Left kidney (tissue), 2 donors: ENCODE results near the gene FTO. TPM values are rescaled to one million over a fixed set of nuclear protein-coding genes. Genes with fewer than 3 reads are reported as not detected.
"Not testable (repeated sequence)": the region's sequence is repeated elsewhere in the genome, so short reads cannot be mapped to it uniquely, and the experiment has no call there.

Source experiments
- DNase-seq: peaks from one replicate; pipeline ENCODE4 v3.0.0-alpha.2; 2013
- polyA plus RNA-seq: library from polyadenylated mRNA; unstranded; fragments of 120-200 nt; gene quantifications from one replicate; pipeline ENCODE4 v1.2.1, GENCODE V29; 2013; ENCODE audit not compliant: insufficient read length

The FTO gene
- polyA plus RNA-seq, 1 donor = 106 TPM

GRCh38 chr16:53863861-53864260, 159.9 kb downstream of the FTO start:
- DNase-seq = no peak

- DNase-seq = no peak
Observed at GRCh38 chr16:53864819-53865493, 161.0 kb downstream of the FTO start.

GRCh38 chr16:53865494-53865863, 161.5 kb downstream of the FTO start:
- no peak for DNase-seq

- no peak for DNase-seq
Observed at GRCh38 chr16:53866520-53866919, 162.6 kb downstream of the FTO start.

GRCh38 chr16:53870831-53871230, 166.9 kb downstream of the FTO start:
- DNase-seq = no peak

GRCh38 chr16:53872248-53873221, 168.6 kb downstream of the FTO start:
- DNase-seq = no peak

GRCh38 chr16:53876811-53877210, 172.9 kb downstream of the FTO start:
- DNase-seq = no peak

- DNase-seq = no peak
Observed at GRCh38 chr16:53878216-53878615, 174.3 kb downstream of the FTO start.

GRCh38 chr16:53881371-53881770, 177.4 kb downstream of the FTO start:
- no peak for DNase-seq

GRCh38 chr16:53882310-53882709, 178.4 kb downstream of the FTO start:
- DNase-seq = no peak

- DNase-seq = no peak
Observed at GRCh38 chr16:53884748-53885147, 180.8 kb downstream of the FTO start.

GRCh38 chr16:53886482-53887378, 182.8 kb downstream of the FTO start:
- no peak for DNase-seq

- no peak for DNase-seq
Observed at GRCh38 chr16:53888222-53888621, 184.3 kb downstream of the FTO start.

- DNase-seq = not testable (repeated sequence)
Observed at GRCh38 chr16:53890877-53891276, 186.9 kb downstream of the FTO start.

GRCh38 chr16:53891409-53892139, 187.6 kb downstream of the FTO start:
- DNase-seq = no peak

- DNase-seq = peak; percentile 71
Observed at GRCh38 chr16:53892155-53892554, 188.2 kb downstream of the FTO start.

GRCh38 chr16:53893731-53894435, 189.9 kb downstream of the FTO start:
- no peak for DNase-seq

GRCh38 chr16:53894686-53895085, 190.7 kb downstream of the FTO start:
- no peak for DNase-seq

- DNase-seq = no peak
Observed at GRCh38 chr16:53895433-53895832, 191.5 kb downstream of the FTO start.

GRCh38 chr16:53895851-53896250, 191.9 kb downstream of the FTO start:
- DNase-seq = no peak

- DNase-seq = no peak
Observed at GRCh38 chr16:53896722-53897121, 192.8 kb downstream of the FTO start.
